CD4-positive, alpha-beta memory T cell (primary cell): Measurements from ENCODE around the gene REPS1. TPM values are rescaled to one million over a fixed set of nuclear protein-coding genes. Genes with fewer than 3 reads are reported as not detected.
A peak's percentile ranks its signal among the peaks of the same experiment; 100 is the strongest.

Source experiments
- CTCF ChIA-PET: fragments of 350-600 bp; sonication (Branson Sonifier 250); formaldehyde crosslinking; loops from one replicate; lab custom pipeline; 2021; ENCODE audit warnings: inconsistent platforms; ENCODE audit not compliant: partially characterized antibody; lab: Charles Lee
- POLR2A ChIA-PET: fragments of 350-600 bp; sonication (Branson Sonifier 250); formaldehyde crosslinking; loops from one replicate; lab custom pipeline; 2021; ENCODE audit not compliant: partially characterized antibody; lab: Charles Lee
- DNase-seq, 5 donors: peaks; one replicate each; pipeline versions ENCODE4 v3.0.0 to v3.0.0-alpha.2; 2020 to 2022; ENCODE audit warnings: mixed read lengths in 1 of 5
- H3K27ac ChIP-seq: one replicate; pipeline ENCODE4 v1.7.0; 2013; ENCODE audit warnings: low read depth, low read length
- H3K27me3 ChIP-seq: 2 replicates; pipeline ENCODE4 v1.7.0; 2013; ENCODE audit warnings: mild to moderate bottlenecking, low read length, moderate library complexity; ENCODE audit not compliant: insufficient read depth
- H3K36me3 ChIP-seq: 2 replicates; pipeline ENCODE4 v1.7.0; 2013; ENCODE audit warnings: mild to moderate bottlenecking, low read length, moderate library complexity; ENCODE audit not compliant: insufficient read depth
- H3K4me1 ChIP-seq: 2 replicates; pipeline ENCODE4 v1.7.0; 2013; ENCODE audit warnings: mild to moderate bottlenecking, low read length, moderate library complexity; ENCODE audit not compliant: insufficient read depth
- H3K4me3 ChIP-seq, 2 donors: one replicate each; pipeline ENCODE4 v1.7.0; 2013; ENCODE audit warnings: low read length in 2 of 2, mild to moderate bottlenecking in 1 of 2
- H3K9me3 ChIP-seq, 2 donors: one replicate each; pipeline ENCODE4 v1.7.0; 2013; ENCODE audit warnings: low read length in 2 of 2, control low read depth in 1 of 2; ENCODE audit not compliant: control insufficient read depth in 1 of 2
- H3K27ac Mint-ChIP-seq, 7 donors: one replicate each; pipeline ENCODE4 v1.8.0; 2020 to 2021; ENCODE audit warnings: mixed read lengths in 7 of 7, mild to moderate bottlenecking in 6 of 7, inconsistent platforms in 3 of 7, moderate library complexity in 3 of 7
- H3K27me3 Mint-ChIP-seq, 2 donors: one replicate each; pipeline ENCODE4 v1.8.0; 2020 to 2021; ENCODE audit warnings: mixed read lengths in 2 of 2
- H3K36me3 Mint-ChIP-seq, 2 donors: one replicate each; pipeline ENCODE4 v1.8.0; 2020 to 2021; ENCODE audit warnings: mixed read lengths in 2 of 2, inconsistent platforms in 1 of 2, mild to moderate bottlenecking in 1 of 2
- H3K4me1 Mint-ChIP-seq, 4 donors: one replicate each; pipeline ENCODE4 v1.8.0; 2020 to 2021; ENCODE audit warnings: mixed read lengths in 4 of 4, mild to moderate bottlenecking in 1 of 4
- H3K4me3 Mint-ChIP-seq, 8 donors: one replicate each; pipeline ENCODE4 v1.8.0; 2020 to 2021; ENCODE audit warnings: mixed read lengths in 8 of 8, mild to moderate bottlenecking in 7 of 8, moderate library complexity in 6 of 8, inconsistent platforms in 3 of 8
- H3K9me3 Mint-ChIP-seq, 8 donors: one replicate each; pipeline ENCODE4 v1.8.0; 2020 to 2021; ENCODE audit warnings: mixed read lengths in 8 of 8, mild to moderate bottlenecking in 5 of 8, inconsistent platforms in 3 of 8, moderate library complexity in 1 of 8
- intact Hi-C: fragments of 100-400 bp; cut with micrococcal nuclease; formaldehyde crosslinking; loops from one replicate; pipeline ENCODE4 v1.15.1; 2023
- polyA plus RNA-seq, 2 donors: library from polyadenylated mRNA; unstranded; fragments of 300-500 nt; fragmentation: Illumina TruSeq; gene quantifications; one replicate each; pipeline ENCODE4 v1.2.3, GENCODE V29; 2021
- total RNA-seq, 2 experiments: library from RNA; stranded (reverse); gene quantifications; one replicate each; pipeline ENCODE4 v1.2.3, GENCODE V29; 2021

REPS1 gene
- total and polyA plus RNA-seq, 4 experiments from 2014 or later, result 22.3 to 69.3 (median 52.9) TPM

DNA sequence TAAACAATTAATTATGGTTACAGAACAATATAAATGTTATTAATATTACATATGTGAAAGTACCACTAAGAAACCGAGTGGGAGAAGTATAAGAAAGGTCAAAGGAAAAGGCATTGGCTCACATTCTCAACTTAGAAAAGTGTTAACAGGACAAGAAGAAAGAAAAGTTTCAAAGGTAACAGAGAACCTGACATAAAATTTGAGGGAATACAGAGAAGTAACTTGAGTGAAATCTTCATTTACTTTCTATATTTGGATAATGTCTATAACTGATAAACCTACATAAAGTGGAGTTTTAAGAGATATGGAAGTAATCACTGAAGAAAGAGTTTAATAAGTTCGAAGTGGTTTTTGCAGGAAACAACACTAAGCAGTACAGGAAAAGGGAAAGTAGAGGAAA, 30.1 kb downstream of the REPS1 start:
- no peaks in the 10 kb centered on the region for H3K36me3 ChIP-seq
- Mint-ChIP-seq H3K27me3 (no peaks in the 10 kb centered on the region), H3K36me3 (peaks cover 0 to 4% of the 10 kb centered on the region in 2 donors), H3K9me3 (peaks cover 0 to 4% (median 0%) of the 10 kb centered on the region in 8 donors), H3K27ac (peak overlapping the region in 5 of 7 donors; percentile 8 to 71 (median 20)), H3K4me1 (peaks cover 62 to 78% (median 69%) of the 10 kb centered on the region in 4 donors), H3K4me3 (peak overlapping the region in 7 of 8 donors; percentile 10 to 74 (median 64))
- POLR2A ChIA-PET, result no interaction called here
- peaks cover 43% of the 10 kb centered on the region for H3K4me1 ChIP-seq
- no peaks in the 10 kb centered on the region for H3K27me3 ChIP-seq
- no peak overlapping the region for H3K27ac ChIP-seq
- no peak for DNase-seq
- CTCF ChIA-PET, result interaction anchor here (1.1 kb wide), 1 partner anchor 179 kb away, joined by 3 read pairs; no protein-coding TSS in a partner anchor
- no peak overlapping the region for H3K4me3 ChIP-seq
- intact Hi-C loops, result loop anchor here (2.0 kb wide), 1 partner anchor 13 kb away; no protein-coding TSS in a partner anchor
- no peaks in the 10 kb centered on the region for H3K9me3 ChIP-seq

DNA sequence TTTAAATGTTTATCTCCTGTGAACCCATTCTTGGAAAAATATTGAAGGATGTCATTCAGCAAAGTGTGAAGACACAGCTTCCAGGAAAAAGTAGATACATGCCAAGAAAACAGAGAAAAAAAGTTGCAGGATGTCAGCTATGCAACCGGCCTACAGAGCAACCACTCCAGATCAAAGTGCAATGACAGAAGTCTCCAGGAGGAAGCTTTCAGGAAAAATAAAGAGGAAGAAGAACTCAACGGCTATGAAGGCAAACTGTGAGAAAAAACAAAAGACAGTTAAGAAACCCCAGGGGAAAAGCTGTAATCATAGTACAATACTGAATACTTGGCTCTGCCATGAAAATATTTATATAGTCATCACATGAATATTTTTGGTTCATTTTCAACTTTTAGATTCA, 30.6 kb downstream of the REPS1 start:
- peak overlapping the region in 4 of 8 donors; percentile 7 to 67 (median 42) for H3K4me3 Mint-ChIP-seq

DNA sequence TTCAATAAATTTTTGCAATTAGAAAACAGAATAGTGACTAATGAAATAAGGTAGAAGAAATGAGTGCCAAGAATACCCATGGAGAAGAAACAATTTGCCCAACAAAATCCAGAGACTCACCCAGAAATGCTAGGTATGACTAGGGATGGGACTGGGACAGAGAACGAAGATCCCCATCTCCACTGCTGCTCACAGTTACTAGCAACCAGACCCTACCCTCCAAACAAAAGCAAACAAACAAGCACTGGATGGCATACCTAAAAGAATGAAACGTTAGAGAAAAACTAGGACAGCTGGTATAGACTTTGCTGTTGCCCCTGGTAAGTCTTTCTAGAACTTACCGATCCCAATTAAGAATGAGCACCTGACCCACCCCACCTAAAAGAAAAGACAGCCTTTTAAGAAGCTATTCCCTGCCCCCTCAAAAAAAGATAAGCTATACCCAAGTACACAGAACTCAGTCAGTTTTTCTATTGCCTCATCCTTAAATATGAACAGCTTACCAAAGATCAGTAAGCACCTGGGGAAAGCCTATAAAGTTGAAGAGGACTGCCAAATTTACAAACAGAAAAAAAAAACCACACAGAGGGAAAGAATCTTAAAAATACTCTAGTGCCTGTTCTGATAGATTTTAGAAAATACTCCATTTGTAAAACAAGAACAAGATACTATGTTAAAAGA, 31.7 kb downstream of the REPS1 start:
- Histone ChIP-seq H3K36me3 (no peaks in the 10 kb centered on the region), H3K27ac (no peak overlapping the region), H3K9me3 (no peaks in the 10 kb centered on the region), H3K27me3 (no peaks in the 10 kb centered on the region), H3K4me3 (no peak overlapping the region), H3K4me1 (peaks cover 43% of the 10 kb centered on the region)
- Mint-ChIP-seq H3K9me3 (peaks cover 0 to 4% (median 0%) of the 10 kb centered on the region in 8 donors), H3K27ac (peak overlapping the region in 5 of 7 donors; percentile 9 to 71 (median 58)), H3K4me1 (peaks cover 65 to 89% (median 72%) of the 10 kb centered on the region in 4 donors), H3K36me3 (peaks cover 0 to 4% of the 10 kb centered on the region in 2 donors), H3K27me3 (no peaks in the 10 kb centered on the region), H3K4me3 (peak overlapping the region in 4 of 8 donors; percentile 5 to 18 (median 10))
- intact Hi-C loops, result loop anchor here (2.0 kb wide), 1 partner anchor 14 kb away; no protein-coding TSS in a partner anchor
- POLR2A ChIA-PET, result interaction anchor here (0.7 kb wide), 2 partner anchors 170 to 418 kb away, joined by 3 read pairs; partner anchors contain the start of gene CITED2
- CTCF ChIA-PET, result interaction anchor here (0.7 to 1.1 kb wide), 3 partner anchors 12 to 181 kb away, joined by 3 to 4 read pairs (median 3); no protein-coding TSS in a partner anchor
- no peak for DNase-seq

More for the DNA sequence above, 30.6 kb downstream of the REPS1 start:
- Histone ChIP-seq H3K9me3 (no peaks in the 10 kb centered on the region), H3K36me3 (no peaks in the 10 kb centered on the region), H3K27me3 (no peaks in the 10 kb centered on the region), H3K4me3 (no peak overlapping the region), H3K27ac (no peak overlapping the region), H3K4me1 (peaks cover 43% of the 10 kb centered on the region)
- Mint-ChIP-seq H3K9me3 (peaks cover 0 to 4% (median 0%) of the 10 kb centered on the region in 8 donors), H3K36me3 (peaks cover 0 to 4% of the 10 kb centered on the region in 2 donors), H3K27me3 (no peaks in the 10 kb centered on the region), H3K27ac (peak overlapping the region in 3 of 7 donors; percentile 14 to 68 (median 65)), H3K4me1 (peaks cover 62 to 82% (median 69%) of the 10 kb centered on the region in 4 donors)
- CTCF ChIA-PET, result interaction anchor here (1.1 kb wide), 1 partner anchor 180 kb away, joined by 3 read pairs; no protein-coding TSS in a partner anchor
- POLR2A ChIA-PET, result no interaction called here
- intact Hi-C loops, result loop anchor here (2.0 kb wide), 1 partner anchor 13 kb away; no protein-coding TSS in a partner anchor
- DNase-seq, result no peak

DNA sequence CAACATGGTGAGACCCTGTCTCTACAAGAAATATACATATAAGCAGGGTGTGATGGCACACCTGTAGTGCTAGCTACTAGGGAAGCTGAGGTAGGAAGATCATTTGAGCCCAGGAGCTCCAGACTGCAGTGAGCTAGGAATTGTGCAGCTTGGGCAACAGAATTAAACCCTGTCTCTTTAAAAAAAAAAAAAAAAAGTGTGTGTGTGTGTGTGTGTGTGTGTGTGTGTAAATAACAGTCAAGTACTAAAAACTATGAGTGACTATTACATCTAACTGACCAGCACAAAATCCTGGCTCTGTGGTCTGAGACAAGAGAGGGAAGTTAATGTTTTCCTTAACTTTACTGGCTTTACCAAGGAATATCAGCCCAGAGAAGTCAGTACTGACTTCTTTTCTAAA, 32.8 kb downstream of the REPS1 start:
- intact Hi-C loops, result no loop called here

DNA sequence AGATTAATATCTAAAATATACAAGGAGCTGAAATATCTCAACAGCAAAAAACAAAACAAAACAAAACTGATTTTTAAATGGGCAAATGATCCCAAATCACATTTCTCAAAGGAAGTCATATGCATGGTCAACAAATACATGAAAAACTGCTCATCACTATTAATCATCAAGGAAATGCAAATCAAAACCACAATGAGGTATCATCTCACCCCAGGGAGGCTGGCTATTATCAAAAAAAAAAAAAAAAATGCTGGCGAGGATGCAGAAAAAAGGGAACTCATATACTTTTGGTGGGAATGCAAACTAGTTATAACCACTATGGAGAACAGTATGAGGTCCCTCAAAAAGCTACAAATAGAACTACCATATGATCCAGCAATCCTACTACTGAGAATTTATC, 34.6 kb downstream of the REPS1 start:
- intact Hi-C loops, result no loop called here
- H3K27ac ChIP-seq, result no peak overlapping the region
- peaks cover 0 to 4% (median 0%) of the 10 kb centered on the region in 8 donors for H3K9me3 Mint-ChIP-seq
- no peaks in the 10 kb centered on the region for H3K36me3 ChIP-seq
- H3K36me3 Mint-ChIP-seq, result peaks cover 0 to 4% of the 10 kb centered on the region in 2 donors
- H3K4me1 Mint-ChIP-seq, result peaks cover 55 to 84% (median 65%) of the 10 kb centered on the region in 4 donors
- CTCF ChIA-PET, result no interaction called here
- H3K27me3 Mint-ChIP-seq, result no peaks in the 10 kb centered on the region
- peaks cover 36% of the 10 kb centered on the region for H3K4me1 ChIP-seq
- no peak overlapping the region for H3K4me3 ChIP-seq
- H3K4me3 Mint-ChIP-seq, result peak overlapping the region in 3 of 8 donors; percentile 7 to 18 (median 7)
- DNase-seq, result no peak
- no peaks in the 10 kb centered on the region for H3K9me3 ChIP-seq
- H3K27me3 ChIP-seq, result no peaks in the 10 kb centered on the region
- POLR2A ChIA-PET, result interaction anchor here (0.6 to 2.2 kb wide), 2 partner anchors 33 to 365 kb away, joined by 3 to 7 read pairs; no protein-coding TSS in a partner anchor
- peak overlapping the region in 1 of 7 donors; percentile 75 for H3K27ac Mint-ChIP-seq

More for the DNA sequence above, 32.8 kb downstream of the REPS1 start:
- H3K9me3 ChIP-seq, result no peaks in the 10 kb centered on the region
- H3K4me1 Mint-ChIP-seq, result peaks cover 59 to 80% (median 66%) of the 10 kb centered on the region in 4 donors
- ChIA-PET POLR2A (interaction anchor here (2.2 kb wide), 1 partner anchor 31 kb away, joined by 7 read pairs; no protein-coding TSS in a partner anchor), CTCF (no interaction called here)
- H3K27me3 ChIP-seq, result no peaks in the 10 kb centered on the region
- no peaks in the 10 kb centered on the region for H3K36me3 ChIP-seq
- no peak overlapping the region for H3K27ac ChIP-seq
- no peak for DNase-seq
- peaks cover 0 to 4% (median 0%) of the 10 kb centered on the region in 8 donors for H3K9me3 Mint-ChIP-seq
- no peak overlapping the region for H3K27ac Mint-ChIP-seq
- no peaks in the 10 kb centered on the region for H3K27me3 Mint-ChIP-seq
- peaks cover 0 to 4% of the 10 kb centered on the region in 2 donors for H3K36me3 Mint-ChIP-seq
- H3K4me1 ChIP-seq, result peaks cover 43% of the 10 kb centered on the region
- no peak overlapping the region for H3K4me3 Mint-ChIP-seq
- H3K4me3 ChIP-seq, result no peak overlapping the region

DNA sequence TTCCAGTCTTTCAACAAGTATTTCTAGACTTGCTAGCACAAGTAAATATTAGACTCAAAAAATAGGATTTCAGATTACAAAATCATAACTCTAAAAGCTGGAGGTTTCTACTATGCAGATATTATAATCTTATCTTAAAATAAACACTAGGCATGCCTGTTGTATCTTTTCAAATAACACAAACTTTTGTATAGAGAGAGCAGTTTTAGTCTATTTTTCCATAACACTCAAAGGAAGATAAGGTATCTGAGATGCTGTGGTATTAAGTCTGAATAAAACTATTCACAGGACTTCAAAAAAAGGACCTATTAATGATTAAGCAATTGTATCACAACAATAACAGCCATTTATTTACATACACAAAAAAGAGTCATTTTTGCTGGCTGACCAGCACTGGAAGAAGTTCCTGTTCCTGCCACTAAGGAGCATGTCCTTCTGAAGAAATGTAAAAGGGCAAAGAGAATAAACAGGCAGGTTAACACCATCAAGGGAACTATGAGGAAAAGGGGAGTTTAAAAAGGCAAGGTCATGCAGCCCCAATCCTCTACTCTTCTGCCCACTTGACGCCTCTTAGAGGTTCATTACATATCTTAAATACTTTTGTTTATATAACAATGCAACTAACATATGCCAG, 39.4 kb downstream of the REPS1 start:
- H3K27me3 ChIP-seq, result no peaks in the 10 kb centered on the region
- H3K4me3 ChIP-seq, result no peak overlapping the region
- H3K36me3 Mint-ChIP-seq, result peaks cover 23 to 24% of the 10 kb centered on the region in 2 donors
- peaks cover 8% of the 10 kb centered on the region for H3K36me3 ChIP-seq
- H3K9me3 Mint-ChIP-seq, result no peaks in the 10 kb centered on the region
- H3K27me3 Mint-ChIP-seq, result peaks cover 0 to 1% of the 10 kb centered on the region in 2 donors
- H3K4me1 Mint-ChIP-seq, result peaks cover 45 to 81% (median 58%) of the 10 kb centered on the region in 4 donors
- no peak overlapping the region for H3K27ac ChIP-seq
- POLR2A ChIA-PET, result no interaction called here
- CTCF ChIA-PET, result no interaction called here
- peaks cover 44% of the 10 kb centered on the region for H3K4me1 ChIP-seq
- peak overlapping the region in 5 of 7 donors; percentile 12 to 46 (median 26) for H3K27ac Mint-ChIP-seq
- intact Hi-C loops, result no loop called here
- no peaks in the 10 kb centered on the region for H3K9me3 ChIP-seq
- no peak for DNase-seq
- peak overlapping the region in 1 of 8 donors; percentile 3 for H3K4me3 Mint-ChIP-seq
